Transverse colon (tissue), 4 donors: ENCODE data around the gene RFX6.

Source experiments
- EP300 ChIP-seq: sonication (generic); formaldehyde crosslinking; IDR thresholded peaks from one replicate; pipeline ENCODE4 v1.6.1; 2017; ENCODE audit warnings: antibody characterized with exemption, low read depth
- POLR2A ChIP-seq: fragments of 450-650 bp; IDR thresholded peaks from one replicate; pipeline ENCODE4 v1.6.1; 2016; ENCODE audit warnings: antibody characterized with exemption, mild to moderate bottlenecking, moderate library complexity
- POLR2AphosphoS5 ChIP-seq, 3 donors: sonication (generic); formaldehyde crosslinking; IDR thresholded peaks; one replicate each; pipeline ENCODE4 v1.6.1; 2016; ENCODE audit warnings: antibody characterized with exemption in 3 of 3
- TF ChIP-seq, protein P1 (sequence below), 5 experiments: fragments of 200-600 bp in 3 of 5; fragments of 450-650 bp in 2 of 5; sonication (generic) in 3 of 5; IDR thresholded peaks; 1 replicate in 2 of 5; 2 replicates in 3 of 5; pipeline ENCODE4 v1.5.1; 2016 to 2017; ENCODE audit warnings: antibody characterized with exemption in 5 of 5, inconsistent platforms in 3 of 5, mild to moderate bottlenecking in 2 of 5, moderate library complexity in 1 of 5

DNA sequence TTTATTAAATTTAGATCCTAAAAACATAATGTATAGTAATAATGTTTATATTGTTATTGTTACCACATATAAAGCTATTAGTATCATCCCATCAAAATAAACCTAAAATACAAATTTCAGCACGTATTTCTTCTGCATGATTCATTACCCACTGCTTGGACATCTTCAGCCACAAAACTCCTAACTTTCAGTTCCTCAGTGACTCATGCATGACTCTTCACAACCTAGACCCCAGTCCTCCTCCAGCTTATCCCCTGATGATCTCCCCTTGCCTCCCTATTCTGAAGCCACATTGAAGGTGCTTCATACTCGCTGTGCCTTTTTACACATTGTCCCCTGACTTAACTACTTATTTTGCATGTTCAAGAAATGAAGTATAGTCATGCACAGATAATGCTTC lies 37.0 kb upstream of the RFX6 start:
- TF ChIP-seq, protein P1, sequence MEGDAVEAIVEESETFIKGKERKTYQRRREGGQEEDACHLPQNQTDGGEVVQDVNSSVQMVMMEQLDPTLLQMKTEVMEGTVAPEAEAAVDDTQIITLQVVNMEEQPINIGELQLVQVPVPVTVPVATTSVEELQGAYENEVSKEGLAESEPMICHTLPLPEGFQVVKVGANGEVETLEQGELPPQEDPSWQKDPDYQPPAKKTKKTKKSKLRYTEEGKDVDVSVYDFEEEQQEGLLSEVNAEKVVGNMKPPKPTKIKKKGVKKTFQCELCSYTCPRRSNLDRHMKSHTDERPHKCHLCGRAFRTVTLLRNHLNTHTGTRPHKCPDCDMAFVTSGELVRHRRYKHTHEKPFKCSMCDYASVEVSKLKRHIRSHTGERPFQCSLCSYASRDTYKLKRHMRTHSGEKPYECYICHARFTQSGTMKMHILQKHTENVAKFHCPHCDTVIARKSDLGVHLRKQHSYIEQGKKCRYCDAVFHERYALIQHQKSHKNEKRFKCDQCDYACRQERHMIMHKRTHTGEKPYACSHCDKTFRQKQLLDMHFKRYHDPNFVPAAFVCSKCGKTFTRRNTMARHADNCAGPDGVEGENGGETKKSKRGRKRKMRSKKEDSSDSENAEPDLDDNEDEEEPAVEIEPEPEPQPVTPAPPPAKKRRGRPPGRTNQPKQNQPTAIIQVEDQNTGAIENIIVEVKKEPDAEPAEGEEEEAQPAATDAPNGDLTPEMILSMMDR (IDR thresholded peaks at IDR 0.05): no peak
- TF ChIP-seq POLR2AphosphoS5 (IDR thresholded peaks at IDR 0.05) (no peak), POLR2A (no peak), EP300 (no peak)
